Measurements from ENCODE around the gene ZFAND4.
"Not testable (repeated sequence)": the region's sequence is repeated elsewhere in the genome, so short reads cannot be mapped to it uniquely, and the experiment has no call there.

The ZFAND4 gene

GRCh38 chr10:45624724-45625123, 47.8 kb downstream of the ZFAND4 start:
- DNase-seq (ENCODE audit: low read depth): no peak
- H3K4me3 ChIP-seq (replicated peaks; ENCODE audit: low read depth, low read length): no peak overlapping the region
- TF ChIP-seq, protein P1, sequence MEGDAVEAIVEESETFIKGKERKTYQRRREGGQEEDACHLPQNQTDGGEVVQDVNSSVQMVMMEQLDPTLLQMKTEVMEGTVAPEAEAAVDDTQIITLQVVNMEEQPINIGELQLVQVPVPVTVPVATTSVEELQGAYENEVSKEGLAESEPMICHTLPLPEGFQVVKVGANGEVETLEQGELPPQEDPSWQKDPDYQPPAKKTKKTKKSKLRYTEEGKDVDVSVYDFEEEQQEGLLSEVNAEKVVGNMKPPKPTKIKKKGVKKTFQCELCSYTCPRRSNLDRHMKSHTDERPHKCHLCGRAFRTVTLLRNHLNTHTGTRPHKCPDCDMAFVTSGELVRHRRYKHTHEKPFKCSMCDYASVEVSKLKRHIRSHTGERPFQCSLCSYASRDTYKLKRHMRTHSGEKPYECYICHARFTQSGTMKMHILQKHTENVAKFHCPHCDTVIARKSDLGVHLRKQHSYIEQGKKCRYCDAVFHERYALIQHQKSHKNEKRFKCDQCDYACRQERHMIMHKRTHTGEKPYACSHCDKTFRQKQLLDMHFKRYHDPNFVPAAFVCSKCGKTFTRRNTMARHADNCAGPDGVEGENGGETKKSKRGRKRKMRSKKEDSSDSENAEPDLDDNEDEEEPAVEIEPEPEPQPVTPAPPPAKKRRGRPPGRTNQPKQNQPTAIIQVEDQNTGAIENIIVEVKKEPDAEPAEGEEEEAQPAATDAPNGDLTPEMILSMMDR (IDR thresholded peaks at IDR 0.05; ENCODE audit: low read length, missing control alignments): no peak

DNA sequence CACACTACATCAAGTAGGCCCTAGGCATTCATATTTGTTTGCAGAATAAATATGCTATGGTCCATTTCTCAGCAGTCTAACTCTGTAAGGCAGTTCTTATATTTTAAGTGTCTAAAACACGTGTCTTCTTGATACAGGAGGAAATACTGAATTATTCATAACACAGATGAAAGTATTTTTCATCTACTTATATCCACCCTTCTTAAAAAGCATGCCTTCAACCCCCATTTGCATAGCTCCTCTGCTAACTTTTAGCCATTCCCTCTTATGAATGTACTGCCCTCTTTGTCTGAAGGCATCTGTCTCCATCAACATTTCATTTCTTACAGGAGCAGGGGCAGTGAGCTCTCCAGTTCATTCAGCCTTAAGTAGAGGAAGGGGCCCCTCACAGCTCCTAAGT, 57.7 kb downstream of the ZFAND4 start:
- TF ChIP-seq, protein P1 (IDR thresholded peaks at IDR 0.05; ENCODE audit: low read length, missing control alignments): no peak
- no peak for DNase-seq (ENCODE audit: low read depth)
- H3K4me3 ChIP-seq (replicated peaks; ENCODE audit: low read depth, low read length): no peak overlapping the region

- TF ChIP-seq, protein P1 (IDR thresholded peaks at IDR 0.05; ENCODE audit: low read length, missing control alignments): no peak
- no peak for DNase-seq (ENCODE audit: low read depth)
- no peak overlapping the region for H3K4me3 ChIP-seq (replicated peaks; ENCODE audit: low read depth, low read length)
Observed at GRCh38 chr10:45612741-45613140, 59.8 kb downstream of the ZFAND4 start.

- no peak overlapping the region for H3K4me3 ChIP-seq (replicated peaks; ENCODE audit: low read depth, low read length)
- TF ChIP-seq, protein P1 (IDR thresholded peaks at IDR 0.05; ENCODE audit: low read length, missing control alignments): no peak
- no peak for DNase-seq (ENCODE audit: low read depth)
Observed at GRCh38 chr10:45608052-45608451, 64.5 kb downstream of the ZFAND4 start.

GRCh38 chr10:45607276-45607675, 65.3 kb downstream of the ZFAND4 start:
- no peak overlapping the region for H3K4me3 ChIP-seq (replicated peaks; ENCODE audit: low read depth, low read length)
- no peak for DNase-seq (ENCODE audit: low read depth)
- TF ChIP-seq, protein P1 (IDR thresholded peaks at IDR 0.05; ENCODE audit: low read length, missing control alignments): no peak

- TF ChIP-seq, protein P1 (IDR thresholded peaks at IDR 0.05; ENCODE audit: low read length, missing control alignments): no peak
- DNase-seq (ENCODE audit: low read depth): no peak
- no peak overlapping the region for H3K4me3 ChIP-seq (replicated peaks; ENCODE audit: low read depth, low read length)
Observed at GRCh38 chr10:45602836-45603235, 69.7 kb downstream of the ZFAND4 start.

- TF ChIP-seq, protein P1 (IDR thresholded peaks at IDR 0.05; ENCODE audit: low read length, missing control alignments): no peak
- DNase-seq (ENCODE audit: low read depth): peak; percentile 45
- no peak overlapping the region for H3K4me3 ChIP-seq (replicated peaks; ENCODE audit: low read depth, low read length)
Observed at GRCh38 chr10:45602082-45602730, 70.4 kb downstream of the ZFAND4 start.

DNA sequence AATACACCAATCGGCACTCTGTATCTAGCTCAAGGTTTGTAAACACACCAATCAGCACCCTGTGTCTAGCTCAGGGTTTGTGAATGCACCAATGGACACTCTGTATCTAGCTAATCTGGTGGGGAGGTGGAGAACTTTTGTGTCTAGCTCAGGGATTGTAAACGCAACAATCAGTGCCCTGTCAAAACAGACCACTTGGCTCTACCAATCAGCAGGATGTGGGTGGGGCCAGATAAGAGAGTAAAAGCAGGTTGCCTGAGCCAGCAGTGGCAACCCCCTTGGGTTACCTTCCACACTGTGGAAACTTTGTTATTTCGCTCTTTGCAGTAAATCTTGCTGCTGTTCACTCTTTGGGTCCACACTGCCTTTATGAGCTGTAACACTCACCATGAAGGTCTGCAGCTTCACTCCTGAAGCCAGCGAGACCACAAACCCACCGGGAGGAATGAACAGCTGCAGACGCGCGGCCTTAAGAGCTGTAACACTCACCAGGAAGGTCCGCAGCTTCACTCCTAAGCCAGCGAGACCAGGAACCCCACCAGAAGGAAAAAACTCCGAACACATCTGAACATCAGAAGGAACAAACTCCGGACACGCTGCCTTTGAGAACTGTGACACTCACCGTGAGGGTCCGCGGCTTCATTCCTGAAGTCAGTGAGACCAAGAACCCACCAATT, 71.2 kb downstream of the ZFAND4 start:
- H3K4me3 ChIP-seq (replicated peaks; ENCODE audit: low read depth, low read length); DNase-seq (ENCODE audit: low read depth): not testable (repeated sequence)

- not testable (repeated sequence) for DNase-seq (ENCODE audit: low read depth)
- peak overlapping the region; percentile 17 for H3K4me3 ChIP-seq (replicated peaks; ENCODE audit: low read depth, low read length)
Observed at GRCh38 chr10:45600337-45601253, 72.0 kb downstream of the ZFAND4 start.

Data from fibroblast of pulmonary artery (primary cell).